GM12891 (cell line): ENCODE data around the gene SRSF3.

ENCODE experiments used
- DNase-seq: peaks from one replicate; pipeline ENCODE4 v3.0.0; 2011; ENCODE audit warnings: low spot score; ENCODE audit not compliant: insufficient read length
- FAIRE-seq: peaks from 2 replicates; lab custom pipeline; 2011; peaks lifted over from hg19 to GRCh38; lab: Jason Lieb, UNC
- PAX5 ChIP-seq: IDR thresholded peaks from 2 replicates; pipeline ENCODE4 v1.6.1; 2011; ENCODE audit warnings: low read length, moderate library complexity, mild to moderate bottlenecking; ENCODE audit not compliant: insufficient read depth, severe bottlenecking
- POLR2A ChIP-seq: IDR thresholded peaks from 2 replicates; pipeline ENCODE4 v1.6.1; 2011; ENCODE audit warnings: low read depth, low read length, control low read depth
- POLR2AphosphoS5 ChIP-seq: IDR thresholded peaks from 2 replicates; pipeline ENCODE4 v1.6.1; 2011; ENCODE audit warnings: low read depth, low read length, control low read depth
- POU2F2 ChIP-seq: IDR thresholded peaks from 2 replicates; pipeline ENCODE4 v1.6.1; 2011; ENCODE audit warnings: low read depth, mild to moderate bottlenecking, control low read depth, low read length, moderate library complexity
- SPI1 ChIP-seq: IDR thresholded peaks from 2 replicates; pipeline ENCODE4 v1.6.1; 2011; ENCODE audit warnings: low read depth, low read length, control low read depth
- TAF1 ChIP-seq: IDR thresholded peaks from 2 replicates; pipeline ENCODE4 v1.6.1; 2011; ENCODE audit warnings: low read depth, low read length, control low read depth

The SRSF3 gene

DNA sequence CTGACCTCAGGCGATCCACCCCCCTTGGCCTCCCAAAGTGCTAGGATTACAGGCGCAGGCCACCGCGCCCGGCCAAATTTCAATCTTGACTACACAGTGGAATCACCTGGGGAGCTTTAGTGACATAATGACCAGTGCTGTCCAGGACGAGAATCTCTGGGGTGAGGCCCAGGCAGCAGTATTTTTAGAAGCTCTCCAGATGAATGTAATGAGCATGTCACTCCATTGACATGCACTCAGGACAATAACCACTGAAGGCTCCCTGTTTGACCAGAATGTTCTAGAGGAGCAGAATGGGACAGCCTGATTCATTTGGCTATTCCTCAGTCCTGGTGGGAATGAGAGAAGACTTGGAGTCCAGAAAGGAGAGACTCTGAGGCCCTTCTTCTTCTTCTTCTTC lies 39.2 kb downstream of the SRSF3 start:
- TF ChIP-seq POLR2A (no peak), POU2F2 (no peak)
- no peak for DNase-seq
- no peak for FAIRE-seq

DNA sequence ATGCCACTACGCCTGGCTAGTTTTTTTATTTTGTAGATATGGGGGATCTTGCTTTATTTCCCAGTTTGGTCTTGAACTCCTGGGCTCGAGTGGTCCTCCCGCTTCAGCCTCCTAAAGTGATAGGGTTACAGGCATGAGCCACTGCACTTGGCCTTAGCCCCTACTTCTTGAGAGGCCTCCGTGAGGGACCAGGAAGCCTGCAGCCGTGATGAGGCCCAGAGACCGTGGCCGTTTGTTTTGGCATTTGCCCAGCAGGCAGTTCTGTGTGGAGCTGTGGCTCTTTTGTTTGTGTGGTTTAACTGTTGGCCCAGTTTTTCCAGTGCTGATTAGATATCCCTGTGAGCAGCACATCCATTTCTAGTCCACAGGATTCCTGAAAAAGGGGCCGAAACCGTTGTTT lies 39.8 kb downstream of the SRSF3 start:
- DNase-seq = no peak
- no peak for FAIRE-seq

GRCh38 chr6:36634317-36635108 lies 40.4 kb downstream of the SRSF3 start:
- FAIRE-seq = no peak

More for the DNA sequence above, 39.8 kb downstream of the SRSF3 start:
- TF ChIP-seq POLR2A (no peak), PAX5 (no peak), SPI1 (no peak), POU2F2 (no peak), TAF1 (no peak), POLR2AphosphoS5 (no peak)

DNA sequence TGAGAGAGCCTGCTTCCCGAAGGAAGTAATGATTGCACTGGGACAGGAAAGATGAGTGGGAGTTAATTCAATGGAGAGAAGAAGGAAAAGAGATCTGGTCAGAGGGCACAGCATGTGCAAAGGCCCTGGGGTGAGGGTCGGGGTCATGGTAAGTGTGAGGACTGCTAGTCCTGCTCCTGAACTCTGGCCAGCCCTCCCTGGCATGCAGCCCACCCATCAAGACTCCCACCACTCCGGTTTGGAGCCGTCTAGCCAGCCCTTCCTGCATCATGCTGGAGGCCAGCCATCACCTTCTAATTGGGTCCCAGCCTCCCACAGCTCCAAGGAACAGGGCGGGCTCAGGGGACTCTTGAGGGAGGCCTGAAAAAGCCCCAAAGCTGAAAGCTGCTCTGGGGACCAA lies 42.1 kb downstream of the SRSF3 start:
- no peak for DNase-seq
- TF ChIP-seq POU2F2 (no peak), SPI1 (no peak), POLR2A (no peak), TAF1 (no peak), POLR2AphosphoS5 (no peak), PAX5 (no peak)
- no peak for FAIRE-seq

More at GRCh38 chr6:36634317-36635108, 40.4 kb downstream of the SRSF3 start:
- TF ChIP-seq POLR2A = no peak
- TF ChIP-seq POU2F2 = no peak
- no peak for TF ChIP-seq PAX5
- TF ChIP-seq SPI1 = no peak
- no peak for TF ChIP-seq TAF1
- TF ChIP-seq POLR2AphosphoS5 = no peak
- no peak for DNase-seq

GRCh38 chr6:36636687-36637418 lies 42.7 kb downstream of the SRSF3 start:
- DNase-seq = no peak
- no peak for FAIRE-seq
- no peak for TF ChIP-seq PAX5
- no peak for TF ChIP-seq SPI1
- TF ChIP-seq TAF1 = no peak
- no peak for TF ChIP-seq POU2F2
- no peak for TF ChIP-seq POLR2A
- no peak for TF ChIP-seq POLR2AphosphoS5

GRCh38 chr6:36638579-36638978 lies 44.4 kb downstream of the SRSF3 start:
- no peak for DNase-seq
- TF ChIP-seq POU2F2 = no peak
- TF ChIP-seq SPI1 = no peak
- no peak for TF ChIP-seq POLR2AphosphoS5
- no peak for TF ChIP-seq TAF1
- no peak for TF ChIP-seq PAX5
- TF ChIP-seq POLR2A = no peak
- no peak for FAIRE-seq

- FAIRE-seq (no peak), DNase-seq (no peak)
Observed at GRCh38 chr6:36639171-36639808, 45.1 kb downstream of the SRSF3 start.

DNA sequence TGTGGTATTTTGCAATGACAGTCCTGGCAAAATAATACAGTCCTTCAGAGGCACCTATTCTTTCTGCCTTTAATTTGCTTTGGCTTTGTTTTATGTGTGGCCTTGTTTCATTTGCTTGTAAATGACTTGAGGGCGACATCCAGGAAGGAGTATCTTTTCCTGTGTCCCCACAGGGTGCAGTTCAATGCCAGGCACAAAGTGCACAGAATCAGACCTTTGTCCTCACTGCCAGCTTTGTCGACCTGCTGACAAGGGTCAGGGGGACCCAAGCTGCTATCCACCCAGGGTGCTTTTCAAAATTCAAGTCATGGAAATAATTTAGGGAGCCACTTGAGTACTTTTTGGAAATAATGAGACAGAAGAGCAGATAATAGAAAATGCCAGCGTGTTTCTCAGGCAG lies 47.4 kb downstream of the SRSF3 start:
- DNase-seq = no peak
- FAIRE-seq = no peak
- no peak for TF ChIP-seq POLR2A
- no peak for TF ChIP-seq POLR2AphosphoS5
- no peak for TF ChIP-seq TAF1
- TF ChIP-seq PAX5 = no peak
- no peak for TF ChIP-seq SPI1
- TF ChIP-seq POU2F2 = no peak

More at GRCh38 chr6:36639171-36639808, 45.1 kb downstream of the SRSF3 start:
- TF ChIP-seq POU2F2 = no peak
- no peak for TF ChIP-seq SPI1

DNA sequence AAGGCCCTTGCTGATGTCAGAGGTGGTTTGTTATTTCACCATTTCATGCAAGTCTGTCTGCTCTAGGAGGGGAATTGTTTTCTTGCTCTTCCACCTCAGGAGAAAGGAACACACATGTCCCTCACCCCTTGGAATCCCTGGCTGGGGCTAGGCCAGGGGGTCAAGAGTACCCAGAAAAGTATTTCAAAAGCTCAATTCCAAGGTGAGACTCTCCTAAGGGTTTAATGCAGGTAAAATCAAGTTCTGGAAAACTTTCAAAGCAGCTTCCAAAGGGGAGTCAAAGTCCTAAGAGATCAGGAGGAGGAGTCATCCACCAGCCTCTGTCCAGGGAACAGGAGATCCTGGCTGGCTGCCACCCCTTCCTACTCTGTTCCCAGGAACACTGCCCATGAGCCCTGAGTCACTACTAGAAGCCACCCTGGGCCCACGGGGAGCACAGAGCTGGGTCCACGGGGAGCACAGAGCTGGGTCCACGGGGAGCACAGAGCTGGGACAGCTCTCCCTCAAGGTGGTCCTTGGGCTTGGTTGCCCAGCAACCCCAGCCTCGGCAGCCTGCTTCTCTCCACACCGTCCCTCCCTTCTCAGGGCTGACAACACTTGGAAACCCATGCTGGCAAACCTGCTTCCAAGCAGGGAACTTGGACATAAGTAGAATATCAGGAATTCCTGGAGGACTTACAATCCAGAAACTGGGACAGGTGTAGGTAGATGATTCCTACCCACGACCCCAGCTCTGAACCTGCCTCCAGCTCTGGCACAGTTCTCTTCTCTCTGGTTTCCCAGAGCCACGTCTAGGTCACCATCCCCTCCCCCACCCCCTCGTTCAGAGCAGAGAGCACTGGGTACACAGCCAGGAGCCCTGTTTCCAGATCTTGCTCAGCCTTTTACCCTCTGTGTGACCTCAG lies 49.0 kb downstream of the SRSF3 start:
- no peak for TF ChIP-seq POLR2AphosphoS5
- DNase-seq = no peak
- no peak for FAIRE-seq
